CD4-positive, alpha-beta memory T cell (primary cell): ENCODE results near the gene RAB40C. TPM values are rescaled to one million over a fixed set of nuclear protein-coding genes. Genes with fewer than 3 reads are reported as not detected.

Source experiments
- CTCF ChIA-PET: fragments of 350-600 bp; sonication (Branson Sonifier 250); formaldehyde crosslinking; loops from one replicate; lab custom pipeline; 2021; ENCODE audit warnings: inconsistent platforms; ENCODE audit not compliant: partially characterized antibody; lab: Charles Lee
- POLR2A ChIA-PET: fragments of 350-600 bp; sonication (Branson Sonifier 250); formaldehyde crosslinking; loops from one replicate; lab custom pipeline; 2021; ENCODE audit not compliant: partially characterized antibody; lab: Charles Lee
- DNase-seq, 5 donors: peaks; one replicate each; pipeline versions ENCODE4 v3.0.0 to v3.0.0-alpha.2; 2020 to 2022; ENCODE audit warnings: mixed read lengths in 1 of 5
- H3K27ac ChIP-seq: one replicate; pipeline ENCODE4 v1.7.0; 2013; ENCODE audit warnings: low read depth, low read length
- H3K27me3 ChIP-seq: 2 replicates; pipeline ENCODE4 v1.7.0; 2013; ENCODE audit warnings: mild to moderate bottlenecking, low read length, moderate library complexity; ENCODE audit not compliant: insufficient read depth
- H3K36me3 ChIP-seq: 2 replicates; pipeline ENCODE4 v1.7.0; 2013; ENCODE audit warnings: mild to moderate bottlenecking, low read length, moderate library complexity; ENCODE audit not compliant: insufficient read depth
- H3K4me1 ChIP-seq: 2 replicates; pipeline ENCODE4 v1.7.0; 2013; ENCODE audit warnings: mild to moderate bottlenecking, low read length, moderate library complexity; ENCODE audit not compliant: insufficient read depth
- H3K4me3 ChIP-seq, 2 donors: one replicate each; pipeline ENCODE4 v1.7.0; 2013; ENCODE audit warnings: low read length in 2 of 2, mild to moderate bottlenecking in 1 of 2
- H3K9me3 ChIP-seq, 2 donors: one replicate each; pipeline ENCODE4 v1.7.0; 2013; ENCODE audit warnings: low read length in 2 of 2, control low read depth in 1 of 2; ENCODE audit not compliant: control insufficient read depth in 1 of 2
- H3K27ac Mint-ChIP-seq, 7 donors: one replicate each; pipeline ENCODE4 v1.8.0; 2020 to 2021; ENCODE audit warnings: mixed read lengths in 7 of 7, mild to moderate bottlenecking in 6 of 7, inconsistent platforms in 3 of 7, moderate library complexity in 3 of 7
- H3K27me3 Mint-ChIP-seq, 2 donors: one replicate each; pipeline ENCODE4 v1.8.0; 2020 to 2021; ENCODE audit warnings: mixed read lengths in 2 of 2
- H3K36me3 Mint-ChIP-seq, 2 donors: one replicate each; pipeline ENCODE4 v1.8.0; 2020 to 2021; ENCODE audit warnings: mixed read lengths in 2 of 2, inconsistent platforms in 1 of 2, mild to moderate bottlenecking in 1 of 2
- H3K4me1 Mint-ChIP-seq, 4 donors: one replicate each; pipeline ENCODE4 v1.8.0; 2020 to 2021; ENCODE audit warnings: mixed read lengths in 4 of 4, mild to moderate bottlenecking in 1 of 4
- H3K4me3 Mint-ChIP-seq, 8 donors: one replicate each; pipeline ENCODE4 v1.8.0; 2020 to 2021; ENCODE audit warnings: mixed read lengths in 8 of 8, mild to moderate bottlenecking in 7 of 8, moderate library complexity in 6 of 8, inconsistent platforms in 3 of 8
- H3K9me3 Mint-ChIP-seq, 8 donors: one replicate each; pipeline ENCODE4 v1.8.0; 2020 to 2021; ENCODE audit warnings: mixed read lengths in 8 of 8, mild to moderate bottlenecking in 5 of 8, inconsistent platforms in 3 of 8, moderate library complexity in 1 of 8
- intact Hi-C: fragments of 100-400 bp; cut with micrococcal nuclease; formaldehyde crosslinking; loops from one replicate; pipeline ENCODE4 v1.15.1; 2023
- polyA plus RNA-seq, 2 donors: library from polyadenylated mRNA; unstranded; fragments of 300-500 nt; fragmentation: Illumina TruSeq; gene quantifications; one replicate each; pipeline ENCODE4 v1.2.3, GENCODE V29; 2021
- total RNA-seq, 2 experiments: library from RNA; stranded (reverse); gene quantifications; one replicate each; pipeline ENCODE4 v1.2.3, GENCODE V29; 2021

The RAB40C gene
- total and polyA plus RNA-seq, 4 experiments from 2014 or later, result 6.8 to 25.6 (median 19.9) TPM

- CTCF ChIA-PET, result no interaction called here
- no peak for DNase-seq
Observed at GRCh38 chr16:549544-550263, 40.2 kb upstream of the RAB40C start.

GRCh38 chr16:551210-551609 lies 38.7 kb upstream of the RAB40C start:
- Histone ChIP-seq H3K27ac (no peak overlapping the region), H3K27me3 (no peaks in the 10 kb centered on the region), H3K4me3 (no peak overlapping the region), H3K9me3 (no peaks in the 10 kb centered on the region), H3K4me1 (no peaks in the 10 kb centered on the region), H3K36me3 (no peaks in the 10 kb centered on the region)
- POLR2A ChIA-PET, result no interaction called here
- Mint-ChIP-seq H3K9me3 (no peaks in the 10 kb centered on the region), H3K27ac (no peak overlapping the region), H3K27me3 (no peaks in the 10 kb centered on the region), H3K4me3 (no peak overlapping the region), H3K4me1 (no peaks in the 10 kb centered on the region), H3K36me3 (peaks cover 0 to 1% of the 10 kb centered on the region in 2 donors)
- intact Hi-C loops, result no loop called here
- no peak for DNase-seq
- CTCF ChIA-PET, result no interaction called here

More at GRCh38 chr16:549544-550263, 40.2 kb upstream of the RAB40C start:
- no peak overlapping the region for H3K4me3 Mint-ChIP-seq
- H3K27me3 Mint-ChIP-seq, result no peaks in the 10 kb centered on the region
- Histone ChIP-seq H3K4me1 (no peaks in the 10 kb centered on the region), H3K27me3 (no peaks in the 10 kb centered on the region), H3K27ac (no peak overlapping the region), H3K36me3 (no peaks in the 10 kb centered on the region), H3K4me3 (no peak overlapping the region), H3K9me3 (no peaks in the 10 kb centered on the region)
- H3K9me3 Mint-ChIP-seq, result no peaks in the 10 kb centered on the region
- POLR2A ChIA-PET, result no interaction called here
- peaks cover 0 to 3% of the 10 kb centered on the region in 2 donors for H3K36me3 Mint-ChIP-seq
- intact Hi-C loops, result no loop called here
- H3K4me1 Mint-ChIP-seq, result peaks cover 0 to 1% (median 0%) of the 10 kb centered on the region in 4 donors
- H3K27ac Mint-ChIP-seq, result no peak overlapping the region

GRCh38 chr16:552171-552570 lies 37.7 kb upstream of the RAB40C start:
- DNase-seq, result no peak
- Mint-ChIP-seq H3K4me3 (no peak overlapping the region), H3K36me3 (peaks cover 0 to 1% of the 10 kb centered on the region in 2 donors), H3K9me3 (no peaks in the 10 kb centered on the region), H3K27me3 (no peaks in the 10 kb centered on the region), H3K27ac (no peak overlapping the region), H3K4me1 (no peaks in the 10 kb centered on the region)
- H3K36me3 ChIP-seq, result no peaks in the 10 kb centered on the region
- H3K27ac ChIP-seq, result no peak overlapping the region
- H3K9me3 ChIP-seq, result no peaks in the 10 kb centered on the region
- H3K27me3 ChIP-seq, result no peaks in the 10 kb centered on the region
- intact Hi-C loops, result no loop called here
- no peaks in the 10 kb centered on the region for H3K4me1 ChIP-seq
- ChIA-PET POLR2A (no interaction called here), CTCF (no interaction called here)
- no peak overlapping the region for H3K4me3 ChIP-seq

GRCh38 chr16:553601-554296 lies 36.1 kb upstream of the RAB40C start:
- Histone ChIP-seq H3K4me1 (no peaks in the 10 kb centered on the region), H3K4me3 (no peak overlapping the region), H3K27me3 (peaks cover 2% of the 10 kb centered on the region), H3K36me3 (no peaks in the 10 kb centered on the region), H3K9me3 (no peaks in the 10 kb centered on the region), H3K27ac (no peak overlapping the region)
- DNase-seq, result no peak
- Mint-ChIP-seq H3K27me3 (peaks cover 0 to 3% of the 10 kb centered on the region in 2 donors), H3K4me1 (no peaks in the 10 kb centered on the region), H3K36me3 (peaks cover 0 to 1% of the 10 kb centered on the region in 2 donors), H3K27ac (no peak overlapping the region), H3K4me3 (no peak overlapping the region), H3K9me3 (no peaks in the 10 kb centered on the region)
- intact Hi-C loops, result no loop called here
- ChIA-PET CTCF (no interaction called here), POLR2A (no interaction called here)

GRCh38 chr16:554297-554621 lies 35.6 kb upstream of the RAB40C start:
- ChIA-PET POLR2A (no interaction called here), CTCF (no interaction called here)
- no peaks in the 10 kb centered on the region for H3K4me1 ChIP-seq
- no peaks in the 10 kb centered on the region for H3K9me3 Mint-ChIP-seq
- no peak overlapping the region for H3K4me3 Mint-ChIP-seq
- H3K4me3 ChIP-seq, result no peak overlapping the region
- H3K36me3 ChIP-seq, result no peaks in the 10 kb centered on the region
- H3K27me3 ChIP-seq, result peaks cover 3% of the 10 kb centered on the region
- peaks cover 0 to 3% of the 10 kb centered on the region in 2 donors for H3K27me3 Mint-ChIP-seq
- intact Hi-C loops, result no loop called here
- no peaks in the 10 kb centered on the region for H3K9me3 ChIP-seq
- DNase-seq, result no peak
- H3K4me1 Mint-ChIP-seq, result no peaks in the 10 kb centered on the region
- no peak overlapping the region for H3K27ac Mint-ChIP-seq
- peaks cover 0 to 1% of the 10 kb centered on the region in 2 donors for H3K36me3 Mint-ChIP-seq
- no peak overlapping the region for H3K27ac ChIP-seq

- Histone ChIP-seq H3K27ac (no peak overlapping the region), H3K4me3 (no peak overlapping the region), H3K27me3 (peaks cover 3% of the 10 kb centered on the region), H3K4me1 (no peaks in the 10 kb centered on the region), H3K9me3 (no peaks in the 10 kb centered on the region), H3K36me3 (no peaks in the 10 kb centered on the region)
- CTCF ChIA-PET, result no interaction called here
- H3K9me3 Mint-ChIP-seq, result no peaks in the 10 kb centered on the region
- intact Hi-C loops, result no loop called here
- no peak overlapping the region for H3K4me3 Mint-ChIP-seq
- no peaks in the 10 kb centered on the region for H3K4me1 Mint-ChIP-seq
- DNase-seq, result no peak
- H3K27me3 Mint-ChIP-seq, result peaks cover 0 to 3% of the 10 kb centered on the region in 2 donors
- POLR2A ChIA-PET, result no interaction called here
- peaks cover 0 to 1% of the 10 kb centered on the region in 2 donors for H3K36me3 Mint-ChIP-seq
- no peak overlapping the region for H3K27ac Mint-ChIP-seq
Observed at GRCh38 chr16:554640-555365, 35.1 kb upstream of the RAB40C start.
